ENCODE measurements around the gene TSPAN14.
A peak's percentile ranks its signal among the peaks of the same experiment; 100 is the strongest.
"Not testable (repeated sequence)": the region's sequence is repeated elsewhere in the genome, so short reads cannot be mapped to it uniquely, and the experiment has no call there.

The TSPAN14 gene

GRCh38 chr10:80453842-80454512 is at the start of gene TSPAN14:
Gene TSPAN14 (plus strand): TSS chr10:80454310. CDS start chr10:80489234, 34,924 bp downstream.
- DNase-seq (ENCODE audit: low read depth): peak; percentile 53

GRCh38 chr10:80405035-80405434 is 49.1 kb upstream of the TSPAN14 start:
- no peak for DNase-seq (ENCODE audit: low read depth)

- DNase-seq (ENCODE audit: low read depth): no peak
Measured at GRCh38 chr10:80405626-80406025, 48.5 kb upstream of the TSPAN14 start.

GRCh38 chr10:80406204-80406603 is 47.9 kb upstream of the TSPAN14 start:
- no peak for DNase-seq (ENCODE audit: low read depth)

GRCh38 chr10:80407812-80408241 is 46.3 kb upstream of the TSPAN14 start:
- peak; percentile 25 for DNase-seq (ENCODE audit: low read depth)

GRCh38 chr10:80408242-80409101 is 45.6 kb upstream of the TSPAN14 start, which contains the start of gene PRXL2A:
Gene PRXL2A (plus strand): TSS chr10:80408551. CDS start chr10:80420468, 11,917 bp downstream.
- peak; percentile 59 for DNase-seq (ENCODE audit: low read depth)

GRCh38 chr10:80409121-80409520 is 45.0 kb upstream of the TSPAN14 start:
- DNase-seq (ENCODE audit: low read depth): no peak

- no peak for DNase-seq (ENCODE audit: low read depth)
Measured at GRCh38 chr10:80410122-80410521, 44.0 kb upstream of the TSPAN14 start.

- DNase-seq (ENCODE audit: low read depth): no peak
Measured at GRCh38 chr10:80410578-80411145, 43.4 kb upstream of the TSPAN14 start.

GRCh38 chr10:80411267-80411668 is 42.8 kb upstream of the TSPAN14 start:
- DNase-seq (ENCODE audit: low read depth): no peak

GRCh38 chr10:80411681-80412220 is 42.4 kb upstream of the TSPAN14 start:
- no peak for DNase-seq (ENCODE audit: low read depth)

- DNase-seq (ENCODE audit: low read depth): no peak
Measured at GRCh38 chr10:80412486-80412885, 41.6 kb upstream of the TSPAN14 start.

- DNase-seq (ENCODE audit: low read depth): no peak
Measured at GRCh38 chr10:80413271-80413996, 40.7 kb upstream of the TSPAN14 start.

- no peak for DNase-seq (ENCODE audit: low read depth)
Measured at GRCh38 chr10:80414142-80414895, 39.8 kb upstream of the TSPAN14 start.

GRCh38 chr10:80415734-80416478 is 38.2 kb upstream of the TSPAN14 start:
- no peak for DNase-seq (ENCODE audit: low read depth)

- DNase-seq (ENCODE audit: low read depth): no peak
Measured at GRCh38 chr10:80416479-80417098, 37.5 kb upstream of the TSPAN14 start.

GRCh38 chr10:80417256-80417655 is 36.9 kb upstream of the TSPAN14 start:
- DNase-seq (ENCODE audit: low read depth): not testable (repeated sequence)

- DNase-seq (ENCODE audit: low read depth): no peak
Measured at GRCh38 chr10:80421050-80421706, 32.9 kb upstream of the TSPAN14 start.

Measured in stimulated activated CD8-positive, alpha-beta memory T cell treated with anti-CD3 and anti-CD28 coated beads, Interleukin-12 subunit alpha, Interleukin-12 subunit beta, amount 100 ng/mL, for 1 hour (primary cell).